ENCODE measurements around the gene CCDC183. TPM values are rescaled to one million over a fixed set of nuclear protein-coding genes. Genes with fewer than 3 reads are reported as not detected.
A peak's percentile ranks its signal among the peaks of the same experiment; 100 is the strongest.
"Not testable (repeated sequence)": the region's sequence is repeated elsewhere in the genome, so short reads cannot be mapped to it uniquely, and the experiment has no call there.

CCDC183 gene
- total RNA-seq, 2 experiments from 2014 or later = 0.97 to 1.1 TPM

DNA sequence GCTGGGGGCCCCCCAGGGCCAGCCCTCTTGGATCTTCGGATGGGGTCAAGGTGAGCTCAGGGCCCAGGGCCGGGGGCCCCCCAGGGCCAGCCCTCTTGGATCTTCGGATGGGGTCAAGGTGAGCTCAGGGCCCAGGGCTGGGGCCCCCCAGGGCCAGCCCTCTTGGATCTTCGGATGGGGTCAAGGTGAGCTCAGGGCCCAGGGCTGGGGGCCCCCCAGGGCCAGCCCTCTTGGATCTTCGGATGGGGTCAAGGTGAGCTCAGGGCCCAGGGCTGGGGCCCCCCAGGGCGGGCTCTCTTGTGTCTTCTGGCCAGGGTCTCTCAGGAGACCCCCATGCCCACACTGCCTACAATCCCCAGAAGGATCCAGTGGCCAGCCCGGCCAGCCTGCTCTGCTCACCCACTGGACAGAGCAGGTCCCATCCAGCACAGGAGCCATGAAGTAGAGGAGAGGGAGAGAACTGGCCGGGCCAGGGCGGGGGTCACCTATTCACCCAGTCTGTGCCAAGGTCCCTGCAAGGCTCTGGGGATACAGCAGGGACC lies 6.9 kb downstream of the CCDC183 start:
- H3K27me3 Mint-ChIP-seq; POLR2A ChIA-PET; H3K9me3 Mint-ChIP-seq; H3K27ac Mint-ChIP-seq; H3K36me3 Mint-ChIP-seq (ENCODE audit: low read depth); DNase-seq; H3K4me3 Mint-ChIP-seq: not testable (repeated sequence)
- peaks cover 27% of the 10 kb centered on the region for H3K4me1 Mint-ChIP-seq
- CTCF ChIA-PET = interaction anchor here (1.0 to 1.1 kb wide), 2 partner anchors 10 to 98 kb away, joined by 3 read pairs; no protein-coding TSS in a partner anchor

DNA sequence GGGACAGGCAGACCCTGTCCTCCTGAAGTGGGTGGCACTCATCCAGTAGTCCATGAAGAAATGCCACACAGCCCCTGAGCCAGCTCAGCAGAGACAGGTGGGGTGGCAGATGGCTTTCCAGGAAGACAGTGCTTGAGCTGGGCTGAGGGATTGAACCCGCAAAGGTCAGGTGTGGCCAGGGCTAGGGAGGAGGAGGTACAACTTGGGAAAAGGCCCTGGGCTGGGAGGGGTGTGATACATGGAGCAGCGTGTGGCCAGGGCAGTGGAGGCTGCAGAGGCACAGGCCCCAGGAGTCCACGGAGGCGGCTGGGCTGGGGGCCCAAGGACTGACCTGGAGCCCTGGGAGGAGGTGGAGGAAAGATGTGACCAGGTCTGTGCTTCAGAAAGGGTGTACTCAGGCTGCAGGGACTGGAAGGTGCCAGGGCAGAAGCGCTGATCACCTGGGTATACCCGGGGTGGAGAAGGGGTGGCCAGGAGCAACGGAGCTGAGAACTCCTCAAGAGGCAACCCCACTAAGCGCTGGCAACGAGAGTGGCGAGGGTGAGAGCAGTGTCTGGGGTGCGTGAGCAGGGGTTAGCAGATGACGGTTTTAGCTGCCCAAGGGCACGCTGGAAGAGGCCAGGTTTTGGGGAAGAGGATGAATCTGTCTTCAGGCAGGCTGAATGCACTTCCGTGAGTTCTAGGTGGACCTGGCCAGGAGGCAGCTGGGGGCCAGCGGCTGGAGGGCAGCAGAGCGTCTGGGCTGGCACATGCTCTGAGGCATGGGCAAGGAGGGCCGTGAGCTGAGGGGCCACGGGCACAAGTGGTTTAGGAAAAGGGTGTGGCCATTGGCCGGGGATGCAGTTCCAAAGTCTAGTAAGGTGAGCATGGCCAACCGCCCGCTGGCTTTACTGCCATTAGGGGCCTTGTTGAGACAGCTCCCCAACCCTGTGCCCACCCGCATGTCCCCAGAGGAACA lies 7.7 kb downstream of the CCDC183 start:
- ChIA-PET POLR2A (no interaction called here), CTCF (interaction anchor here (1.4 to 4.6 kb wide), 2 partner anchors 11 to 39 kb away, joined by 4 to 23 read pairs; partner anchors contain the start of gene AJM1)
- Mint-ChIP-seq H3K27me3 (peaks cover 4% of the 10 kb centered on the region), H3K36me3 (ENCODE audit: low read depth) (no peaks in the 10 kb centered on the region), H3K4me3 (no peak overlapping the region), H3K27ac (no peak overlapping the region), H3K9me3 (no peaks in the 10 kb centered on the region), H3K4me1 (peaks cover 29% of the 10 kb centered on the region)
- DNase-seq = no peak

DNA sequence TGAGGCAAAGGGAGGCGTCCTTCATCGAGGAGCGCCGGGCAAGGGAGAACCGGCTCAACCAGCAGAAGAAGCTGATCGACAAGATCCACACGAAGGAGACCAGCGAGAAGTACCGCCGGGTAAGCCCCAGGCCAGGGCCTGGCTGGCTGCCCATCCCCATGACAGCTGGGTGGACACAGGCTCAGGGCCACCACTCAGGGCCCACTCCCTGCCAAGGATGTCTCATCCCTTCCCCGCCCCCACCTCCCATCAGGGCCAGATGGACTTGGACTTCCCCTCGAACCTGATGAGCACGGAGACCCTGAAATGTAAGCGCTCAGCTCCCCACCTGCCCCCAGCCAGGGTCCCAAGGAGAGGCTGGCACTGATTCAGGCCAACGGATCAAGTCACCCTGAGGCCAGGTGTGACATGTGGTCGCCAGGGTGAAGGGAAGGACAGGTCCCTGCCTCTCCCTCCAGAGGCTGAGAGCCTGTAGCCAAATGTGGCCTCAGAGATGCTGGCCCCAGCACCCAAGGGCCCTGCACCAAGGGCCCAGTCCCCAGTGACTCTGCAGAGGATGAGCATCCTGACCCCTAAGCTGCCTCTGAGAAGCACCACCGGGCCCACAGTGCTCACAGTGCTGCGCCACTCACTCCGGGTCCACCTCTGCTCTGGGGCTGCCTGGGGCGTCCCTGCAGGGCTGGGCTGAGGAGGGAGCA lies 8.5 kb downstream of the CCDC183 start:
- DNase-seq = no peak
- H3K4me1 Mint-ChIP-seq = peaks cover 37% of the 10 kb centered on the region
- H3K27ac Mint-ChIP-seq = no peak overlapping the region
- H3K9me3 Mint-ChIP-seq = no peaks in the 10 kb centered on the region
- CTCF ChIA-PET = interaction anchor here (1.4 to 4.6 kb wide), 4 partner anchors 12 to 230 kb away, joined by 4 to 23 read pairs (median 7); partner anchors contain the start of gene AJM1
- POLR2A ChIA-PET = no interaction called here
- peaks cover 3% of the 10 kb centered on the region for H3K36me3 Mint-ChIP-seq (ENCODE audit: low read depth)
- H3K27me3 Mint-ChIP-seq = peaks cover 4% of the 10 kb centered on the region
- H3K4me3 Mint-ChIP-seq = no peak overlapping the region

DNA sequence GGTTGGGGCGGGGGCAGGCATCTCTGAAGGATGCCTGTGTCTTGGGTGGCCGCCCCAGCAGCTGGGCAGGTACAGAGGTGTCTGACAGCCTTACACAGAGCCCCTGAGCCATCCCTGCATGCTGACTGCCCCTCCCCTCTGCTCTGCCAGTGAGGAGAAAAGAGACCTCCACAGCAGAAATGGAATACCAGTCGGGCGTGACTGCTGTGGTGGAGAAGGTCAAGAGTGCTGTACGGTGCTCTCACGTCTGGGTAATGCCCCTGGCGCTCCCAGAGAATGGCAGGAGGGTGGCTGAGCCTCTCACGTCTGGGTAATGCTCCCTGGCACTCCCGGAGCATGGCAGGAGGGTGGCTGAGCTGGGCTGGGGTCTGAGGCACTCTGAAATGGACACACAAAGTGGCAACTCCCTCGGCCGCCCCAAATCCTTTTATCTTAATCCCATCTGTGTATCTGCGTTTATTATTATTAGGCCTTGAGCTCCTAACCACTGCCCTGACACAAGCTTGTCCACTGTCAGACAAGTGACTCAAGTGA lies 9.1 kb downstream of the CCDC183 start:
- H3K27me3 Mint-ChIP-seq = peaks cover 4% of the 10 kb centered on the region
- ChIA-PET POLR2A (no interaction called here), CTCF (interaction anchor here (0.8 to 4.6 kb wide), 5 partner anchors 10 to 230 kb away, joined by 3 to 23 read pairs (median 5); partner anchors contain the start of gene AJM1)
- no peak overlapping the region for H3K4me3 Mint-ChIP-seq
- peak overlapping the region; percentile 1 for H3K27ac Mint-ChIP-seq
- peaks cover 41% of the 10 kb centered on the region for H3K4me1 Mint-ChIP-seq
- no peaks in the 10 kb centered on the region for H3K9me3 Mint-ChIP-seq
- DNase-seq = no peak
- H3K36me3 Mint-ChIP-seq (ENCODE audit: low read depth) = peaks cover 9% of the 10 kb centered on the region

DNA sequence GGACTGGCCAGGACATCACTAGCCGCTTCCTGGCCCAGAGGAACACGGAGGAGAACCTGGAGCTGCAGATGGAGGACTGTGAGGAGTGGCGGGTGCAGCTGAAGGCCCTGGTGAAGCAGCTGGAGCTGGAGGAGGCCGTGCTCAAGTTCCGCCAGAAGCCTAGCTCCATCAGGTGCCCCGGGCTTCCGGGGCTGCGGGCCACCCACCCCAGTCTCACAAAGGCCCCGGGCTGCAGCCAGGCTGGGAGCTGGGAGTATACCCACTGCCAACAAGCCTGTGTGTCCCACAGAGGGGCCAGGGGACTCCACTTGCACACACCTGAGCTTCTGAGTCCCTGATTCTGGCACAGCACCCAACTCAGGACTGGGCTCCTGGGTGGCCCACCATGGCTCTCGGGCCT lies 9.9 kb downstream of the CCDC183 start:
- Mint-ChIP-seq H3K4me1 (peaks cover 39% of the 10 kb centered on the region), H3K27me3 (no peaks in the 10 kb centered on the region), H3K9me3 (no peaks in the 10 kb centered on the region), H3K4me3 (peak overlapping the region; percentile 84), H3K27ac (peak overlapping the region; percentile 5), H3K36me3 (ENCODE audit: low read depth) (peaks cover 13% of the 10 kb centered on the region)
- ChIA-PET CTCF (interaction anchor here (0.7 to 4.6 kb wide), 8 partner anchors 9 to 229 kb away, joined by 3 to 23 read pairs (median 6); partner anchors contain the start of genes AJM1 and TMEM141), POLR2A (no interaction called here)
- DNase-seq = no peak

DNA sequence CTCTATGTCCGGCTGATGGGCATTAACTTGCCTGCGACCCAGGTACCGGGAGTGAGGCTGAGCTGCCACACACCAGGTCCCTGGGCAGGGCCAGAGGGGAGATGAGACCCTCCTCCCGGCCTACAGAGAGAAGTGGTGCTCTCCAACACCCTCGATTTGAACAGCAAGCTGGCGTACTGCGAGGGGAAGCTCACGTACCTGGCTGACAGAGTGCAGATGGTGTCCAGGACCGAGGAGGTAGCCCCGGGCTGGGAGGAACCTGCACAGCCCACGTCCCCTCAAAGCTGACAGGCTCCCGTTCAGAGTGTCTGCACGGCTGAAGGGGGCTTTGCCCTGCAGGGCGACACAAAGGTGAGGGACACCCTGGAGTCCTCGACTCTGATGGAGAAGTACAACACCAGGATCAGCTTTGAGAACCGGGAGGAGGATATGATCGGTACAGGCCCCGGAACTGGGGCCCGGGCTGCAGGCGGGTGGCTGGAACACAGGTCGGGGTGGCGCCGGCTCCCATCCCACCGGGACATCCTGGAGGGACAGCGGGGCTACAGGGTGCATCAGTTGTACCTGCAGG lies 10.6 kb downstream of the CCDC183 start:
- peak overlapping the region; percentile 84 for H3K4me3 Mint-ChIP-seq
- peaks cover 36% of the 10 kb centered on the region for H3K4me1 Mint-ChIP-seq
- H3K27ac Mint-ChIP-seq = peak overlapping the region; percentile 76
- no peaks in the 10 kb centered on the region for H3K9me3 Mint-ChIP-seq
- POLR2A ChIA-PET = no interaction called here
- H3K36me3 Mint-ChIP-seq (ENCODE audit: low read depth) = peaks cover 13% of the 10 kb centered on the region
- CTCF ChIA-PET = interaction anchor here (1.0 to 4.6 kb wide), 10 partner anchors 11 to 228 kb away, joined by 3 to 23 read pairs (median 6); partner anchors contain the start of genes AJM1 and C8G
- H3K27me3 Mint-ChIP-seq = no peaks in the 10 kb centered on the region
- DNase-seq = no peak

DNA sequence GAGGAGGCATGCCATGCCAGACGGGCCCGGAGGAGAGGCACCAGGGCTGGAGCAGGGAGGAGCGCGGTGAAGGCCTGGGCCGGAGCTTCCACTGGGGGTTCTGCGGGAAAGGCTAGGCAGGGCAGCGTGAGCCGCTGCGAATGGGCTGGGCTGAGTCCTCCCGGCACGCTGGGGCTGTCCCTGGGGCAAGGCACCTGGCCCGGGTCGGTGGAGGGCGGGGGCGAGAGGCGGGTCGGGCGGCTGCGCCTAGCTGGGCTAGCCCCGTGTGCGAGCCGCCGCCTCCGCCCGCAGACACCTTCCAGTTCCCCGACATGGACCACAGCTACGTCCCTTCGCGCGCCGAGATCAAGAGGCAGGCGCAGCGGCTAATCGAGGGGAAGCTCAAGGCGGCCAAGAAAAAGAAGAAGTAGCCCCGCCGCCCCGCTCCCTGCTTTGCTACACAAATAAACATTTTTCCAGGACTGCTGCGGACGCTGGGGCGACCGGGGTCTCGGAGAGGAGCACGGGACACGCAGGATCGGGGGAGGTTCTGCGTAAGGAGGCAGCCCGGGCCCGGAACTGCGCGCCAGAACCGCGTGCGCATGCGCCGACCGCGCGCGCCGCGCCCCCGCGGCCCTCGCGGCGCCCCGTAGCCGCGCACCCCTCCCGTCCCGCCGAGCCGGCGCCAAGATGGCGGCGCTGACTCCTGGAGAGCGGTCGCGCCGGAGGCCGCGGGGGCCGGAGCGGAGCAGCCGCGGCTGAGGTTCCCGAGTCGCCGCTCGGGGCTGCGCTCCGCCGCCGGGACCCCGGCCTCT lies 11.3 kb downstream of the CCDC183 start, which contains the start of gene RABL6:
RABL6 (plus strand) TSS at position 668 of the 794 bp plus-strand sequence. CDS start 249 bp downstream, outside the sequence.
- ChIA-PET CTCF (interaction anchor here (0.7 to 4.6 kb wide), 12 partner anchors 10 to 429 kb away, joined by 3 to 23 read pairs (median 4); partner anchors contain the start of genes AJM1 and C8G), POLR2A (no interaction called here)
- Mint-ChIP-seq H3K4me1 (peaks cover 37% of the 10 kb centered on the region), H3K9me3 (no peaks in the 10 kb centered on the region), H3K27me3 (no peaks in the 10 kb centered on the region), H3K27ac (peak within 1 kb of the TSS; percentile 90), H3K36me3 (ENCODE audit: low read depth) (peaks cover 18% of the 10 kb centered on the region), H3K4me3 (peak within 1 kb of the TSS; percentile 84)
- DNase-seq = peak; percentile 75

DNA sequence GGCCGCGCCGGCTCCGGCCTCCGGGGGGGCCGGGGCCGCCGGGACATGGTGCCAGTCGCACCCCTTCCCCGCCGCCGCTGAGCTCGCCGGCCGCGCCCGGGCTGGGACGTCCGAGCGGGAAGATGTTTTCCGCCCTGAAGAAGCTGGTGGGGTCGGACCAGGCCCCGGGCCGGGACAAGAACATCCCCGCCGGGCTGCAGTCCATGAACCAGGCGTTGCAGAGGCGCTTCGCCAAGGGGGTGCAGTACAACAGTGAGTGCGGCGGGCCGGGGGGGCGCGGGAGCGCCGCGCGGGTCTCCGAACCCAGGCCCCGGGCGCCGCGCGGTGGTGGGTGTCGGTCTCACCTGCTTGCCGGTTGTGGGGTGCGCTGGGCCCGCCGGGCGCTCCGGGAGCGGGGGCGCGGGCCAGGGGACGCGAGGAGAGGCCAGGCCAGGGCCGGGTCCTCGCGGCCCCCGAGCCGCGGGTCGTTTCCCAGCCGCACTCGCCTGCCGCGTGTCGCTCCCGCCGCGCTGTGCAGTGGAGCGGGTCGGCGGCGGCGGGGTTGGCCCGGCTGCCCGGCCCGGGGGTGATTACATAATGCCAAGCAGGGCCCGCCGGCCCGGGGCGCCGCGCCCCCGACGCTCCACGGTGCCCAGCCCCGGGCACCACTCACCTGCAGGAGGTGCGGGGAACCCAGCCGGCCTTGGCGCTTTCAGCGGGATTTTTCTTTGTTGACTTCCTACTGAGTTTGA lies 12.1 kb downstream of the CCDC183 start:
- CTCF ChIA-PET = interaction anchor here (0.7 to 4.6 kb wide), 11 partner anchors 9 to 428 kb away, joined by 3 to 23 read pairs (median 4); partner anchors contain the start of genes AJM1 and C8G
- peak overlapping the region; percentile 84 for H3K4me3 Mint-ChIP-seq
- POLR2A ChIA-PET = no interaction called here
- no peaks in the 10 kb centered on the region for H3K27me3 Mint-ChIP-seq
- DNase-seq = peak; percentile 49
- peak overlapping the region; percentile 79 for H3K27ac Mint-ChIP-seq
- peaks cover 26% of the 10 kb centered on the region for H3K36me3 Mint-ChIP-seq (ENCODE audit: low read depth)
- no peaks in the 10 kb centered on the region for H3K9me3 Mint-ChIP-seq
- peaks cover 45% of the 10 kb centered on the region for H3K4me1 Mint-ChIP-seq

DNA sequence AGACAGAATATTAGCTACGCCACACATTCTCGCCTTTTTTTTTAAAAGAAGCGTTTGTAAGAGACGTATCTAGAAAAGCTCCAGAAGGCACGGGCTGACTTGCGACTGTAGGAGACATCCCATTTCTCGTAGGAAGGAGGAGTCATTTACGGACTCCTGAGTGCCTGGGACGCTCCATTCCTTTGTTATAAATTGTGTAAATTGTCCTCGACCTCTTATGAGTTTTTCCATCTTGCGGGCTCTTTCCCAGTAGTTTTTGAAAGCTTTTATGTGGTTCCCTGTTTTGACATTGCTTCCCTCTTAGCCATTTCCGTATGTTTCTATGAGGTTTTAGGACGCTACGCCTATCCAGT lies 12.6 kb downstream of the CCDC183 start:
- Mint-ChIP-seq H3K4me1 (peaks cover 50% of the 10 kb centered on the region), H3K9me3 (no peaks in the 10 kb centered on the region), H3K27me3 (no peaks in the 10 kb centered on the region), H3K27ac (peak overlapping the region; percentile 79), H3K36me3 (ENCODE audit: low read depth) (peaks cover 29% of the 10 kb centered on the region), H3K4me3 (peak overlapping the region; percentile 84)
- ChIA-PET POLR2A (no interaction called here), CTCF (interaction anchor here (0.8 to 1.7 kb wide), 3 partner anchors 10 to 222 kb away, joined by 3 to 4 read pairs (median 3); no protein-coding TSS in a partner anchor)
- DNase-seq = no peak

DNA sequence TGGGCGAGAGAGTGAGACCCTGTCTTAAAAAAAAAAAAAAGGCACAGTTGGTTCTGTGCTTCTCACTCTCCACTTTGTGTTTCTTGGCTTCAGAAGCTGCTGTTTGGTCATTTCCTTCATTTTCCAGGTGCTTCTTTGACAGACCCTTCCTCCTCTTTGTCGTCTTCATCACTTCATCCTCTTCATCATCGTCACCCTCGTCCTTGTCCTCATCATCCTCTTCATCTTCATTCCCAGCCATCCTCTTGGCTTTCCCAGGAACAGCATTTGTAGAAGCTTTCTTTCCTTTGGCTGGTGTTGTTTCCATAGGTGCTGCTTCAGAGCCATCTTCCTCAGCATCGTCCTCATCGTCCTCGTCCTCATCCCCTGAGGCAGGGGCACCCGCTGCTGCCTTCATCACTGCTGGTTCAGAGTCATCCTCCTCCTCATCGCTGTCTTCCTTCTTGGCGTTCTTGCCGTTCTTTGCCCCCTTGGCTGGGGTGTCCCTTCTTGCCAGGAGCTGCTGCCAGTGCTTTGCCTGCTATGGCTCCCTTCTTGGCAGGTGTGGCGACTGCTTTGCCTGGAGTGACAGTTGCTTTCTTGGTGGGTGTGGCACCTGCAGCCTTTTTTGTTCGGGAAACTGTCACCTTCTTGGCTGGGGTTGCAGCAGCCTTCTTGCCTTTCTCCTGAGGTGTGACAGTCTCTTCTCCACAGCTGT lies 18.7 kb downstream of the CCDC183 start:
- ChIA-PET POLR2A (no interaction called here), CTCF (interaction anchor here (0.6 to 2.3 kb wide), 4 partner anchors 9 to 281 kb away, joined by 3 to 10 read pairs (median 4); partner anchors contain the start of gene AJM1)
- H3K4me3 Mint-ChIP-seq = no peak overlapping the region
- H3K4me1 Mint-ChIP-seq = peaks cover 45% of the 10 kb centered on the region
- H3K27ac Mint-ChIP-seq = no peak overlapping the region
- peaks cover 41% of the 10 kb centered on the region for H3K36me3 Mint-ChIP-seq (ENCODE audit: low read depth)
- no peak for DNase-seq
- H3K27me3 Mint-ChIP-seq = no peaks in the 10 kb centered on the region
- H3K9me3 Mint-ChIP-seq = no peaks in the 10 kb centered on the region

All from activated CD4-positive, alpha-beta T cell treated with anti-CD3 and anti-CD28 coated beads, Interleukin-2, amount 10 ng/mL, durations not matched to agents 7 days and 5 days (primary cell).